WERI-Rb-1 (cell line): ENCODE measurements around the gene FAM234B.

Source experiments
- DNase-seq: peaks from one replicate; pipeline ENCODE4 v3.0.0-alpha.2; 2020
- H3K27ac ChIP-seq: fragments of 250-450 bp; sonication (Bioruptor Pico); 2 replicates; pipeline ENCODE4 v1.5.1; 2020; ENCODE audit warnings: mild to moderate bottlenecking, moderate library complexity
- H3K27me3 ChIP-seq: fragments of 250-450 bp; sonication (Bioruptor Pico); 2 replicates; pipeline ENCODE4 v1.5.1; 2021; ENCODE audit warnings: mild to moderate bottlenecking, low read depth, moderate library complexity; ENCODE audit not compliant: insufficient read depth, severe bottlenecking
- H3K36me3 ChIP-seq: fragments of 250-450 bp; sonication (Bioruptor Pico); 2 replicates; pipeline ENCODE4 v1.5.1; 2020; ENCODE audit warnings: mild to moderate bottlenecking, moderate library complexity
- H3K4me3 ChIP-seq: 2 replicates; pipeline ENCODE4 v1.5.1; 2011; ENCODE audit warnings: low read depth, mild to moderate bottlenecking, control low read depth, low read length
- H3K9me3 ChIP-seq: fragments of 250-450 bp; sonication (Bioruptor Pico); 2 replicates; pipeline ENCODE4 v1.5.1; 2021; ENCODE audit warnings: mild to moderate bottlenecking, moderate library complexity; ENCODE audit not compliant: severe bottlenecking
- CTCF ChIP-seq: IDR thresholded peaks from 2 replicates; pipeline ENCODE4 v1.5.1; 2011; ENCODE audit warnings: low read depth, mild to moderate bottlenecking, control low read depth, inconsistent platforms, low read length

The FAM234B gene

DNA sequence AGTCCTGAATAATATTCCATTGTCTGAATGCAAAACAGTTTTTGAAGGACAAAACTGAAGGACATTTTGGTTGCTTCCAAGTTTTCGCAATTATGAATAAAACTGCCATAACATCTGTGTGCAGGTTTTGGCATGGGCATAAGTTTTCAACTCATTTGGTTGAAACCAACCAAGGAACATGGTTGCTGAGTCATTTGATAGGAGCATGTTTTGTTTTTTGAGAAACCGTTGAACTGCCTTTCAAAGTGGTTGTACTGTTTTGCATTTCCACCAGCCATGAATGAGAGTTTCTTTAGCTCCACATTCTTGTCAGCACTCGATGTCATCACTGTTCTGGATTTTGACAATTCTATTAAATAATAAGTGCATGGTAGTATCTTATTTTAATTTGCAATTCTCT, 82.3 kb downstream of the FAM234B start:
- H3K9me3 ChIP-seq: no peaks in the 10 kb centered on the region
- no peak overlapping the region for H3K4me3 ChIP-seq
- H3K27ac ChIP-seq: no peak overlapping the region
- DNase-seq: no peak
- no peaks in the 10 kb centered on the region for H3K27me3 ChIP-seq
- H3K36me3 ChIP-seq: no peaks in the 10 kb centered on the region
- no peak for TF ChIP-seq CTCF

- DNase-seq: no peak
- H3K9me3 ChIP-seq: no peaks in the 10 kb centered on the region
- no peak for TF ChIP-seq CTCF
- no peaks in the 10 kb centered on the region for H3K27me3 ChIP-seq
- no peaks in the 10 kb centered on the region for H3K36me3 ChIP-seq
- H3K27ac ChIP-seq: no peak overlapping the region
- no peak overlapping the region for H3K4me3 ChIP-seq
Observed at GRCh38 chr12:13127444-13127843, 83.3 kb downstream of the FAM234B start.

DNA sequence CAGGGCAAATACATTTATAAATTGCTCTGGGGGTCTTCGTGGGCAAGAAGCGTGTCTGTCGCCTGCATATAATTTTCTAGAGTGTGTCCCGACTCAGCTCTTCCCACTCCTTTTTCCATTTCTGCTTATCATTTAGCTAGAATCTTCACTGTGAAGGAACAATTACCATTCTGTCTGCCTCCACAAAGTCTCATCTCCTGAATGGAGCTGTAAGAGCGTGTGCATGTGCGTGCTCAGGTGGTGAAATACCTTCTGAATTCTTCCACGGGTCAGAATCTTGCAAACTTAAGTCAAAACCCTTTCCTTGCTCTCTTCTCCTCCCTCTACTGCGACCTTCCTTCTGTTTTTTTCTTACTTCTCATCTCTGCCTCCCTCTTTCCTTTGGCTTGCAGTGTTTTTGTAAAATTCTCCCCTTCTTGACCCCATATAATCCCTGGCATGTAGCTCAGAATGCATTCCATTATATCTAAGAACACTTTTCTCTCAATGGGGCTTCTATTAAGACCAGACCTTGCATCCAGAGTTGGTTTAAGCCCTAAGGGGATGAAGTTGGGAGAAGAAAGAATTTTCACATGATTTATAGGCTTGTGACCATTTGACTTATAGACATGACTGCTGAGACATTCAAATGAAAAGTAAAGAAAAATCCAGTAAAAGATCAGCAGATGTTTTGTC, 84.2 kb downstream of the FAM234B start:
- no peak for TF ChIP-seq CTCF
- no peak overlapping the region for H3K4me3 ChIP-seq
- no peaks in the 10 kb centered on the region for H3K36me3 ChIP-seq
- no peaks in the 10 kb centered on the region for H3K9me3 ChIP-seq
- H3K27me3 ChIP-seq: no peaks in the 10 kb centered on the region
- H3K27ac ChIP-seq: no peak overlapping the region
- DNase-seq: no peak

- Histone ChIP-seq H3K4me3 (no peak overlapping the region), H3K9me3 (no peaks in the 10 kb centered on the region), H3K36me3 (no peaks in the 10 kb centered on the region), H3K27ac (no peak overlapping the region), H3K27me3 (no peaks in the 10 kb centered on the region)
- DNase-seq: no peak
- no peak for TF ChIP-seq CTCF
Observed at GRCh38 chr12:13130981-13131380, 86.8 kb downstream of the FAM234B start.
